ENCODE measurements around the gene DNAH6.
A peak's percentile ranks its signal among the peaks of the same experiment; 100 is the strongest.
"Not testable (repeated sequence)": the region's sequence is repeated elsewhere in the genome, so short reads cannot be mapped to it uniquely, and the experiment has no call there.

DNAH6 gene

GRCh38 chr2:84839851-84840250 lies 323.6 kb downstream of the DNAH6 start:
- no peak for DNase-seq (ENCODE audit: low read depth)

GRCh38 chr2:84840306-84840705 lies 324.0 kb downstream of the DNAH6 start:
- DNase-seq (ENCODE audit: low read depth) = no peak

DNA sequence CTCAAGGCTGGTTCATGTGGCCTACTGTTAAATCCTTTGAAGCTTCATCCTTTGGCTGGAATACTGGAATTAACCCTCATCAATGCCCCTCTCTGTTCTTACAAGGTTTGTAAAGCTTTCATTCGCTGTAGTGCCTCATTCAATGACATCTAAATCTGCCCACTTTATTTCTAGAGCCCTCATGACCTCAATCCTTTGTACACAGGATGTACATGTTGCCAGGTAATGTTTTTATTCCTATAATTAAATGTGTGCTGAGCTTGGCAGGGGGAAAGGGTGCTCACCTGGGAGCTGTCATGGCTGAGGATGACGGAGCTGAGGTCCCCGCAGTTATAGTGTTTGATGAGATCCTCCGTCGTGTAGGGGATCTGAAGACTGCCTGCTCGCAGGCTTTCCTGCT lies 325.3 kb downstream of the DNAH6 start:
- DNase-seq (ENCODE audit: low read depth) = no peak

DNA sequence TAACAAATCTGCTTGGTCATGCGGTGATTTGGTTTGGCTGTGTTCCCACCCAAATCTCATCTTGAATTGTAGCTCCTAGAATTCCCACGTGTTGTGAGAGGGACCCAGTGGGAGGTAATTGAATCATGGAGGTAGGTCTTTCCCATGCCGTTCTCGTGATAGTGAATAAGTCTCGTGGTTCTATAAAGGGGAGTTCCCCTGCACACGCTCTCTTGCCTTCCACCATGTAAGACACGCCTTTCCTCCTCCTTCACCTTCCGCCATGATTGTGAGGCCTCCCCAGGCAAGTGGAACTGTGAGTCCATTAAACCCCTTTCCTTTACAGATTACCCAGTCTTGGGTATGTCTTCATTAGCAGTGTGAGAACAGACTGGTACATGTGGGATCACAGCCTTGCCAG lies 327.8 kb downstream of the DNAH6 start:
- DNase-seq (ENCODE audit: low read depth) = no peak

- DNase-seq (ENCODE audit: low read depth) = peak; percentile 20
Measured at GRCh38 chr2:84846041-84846663, 329.9 kb downstream of the DNAH6 start.

GRCh38 chr2:84846741-84847142 lies 330.4 kb downstream of the DNAH6 start:
- DNase-seq (ENCODE audit: low read depth) = no peak

- DNase-seq (ENCODE audit: low read depth) = no peak
Measured at GRCh38 chr2:84847326-84848050, 331.2 kb downstream of the DNAH6 start.

DNA sequence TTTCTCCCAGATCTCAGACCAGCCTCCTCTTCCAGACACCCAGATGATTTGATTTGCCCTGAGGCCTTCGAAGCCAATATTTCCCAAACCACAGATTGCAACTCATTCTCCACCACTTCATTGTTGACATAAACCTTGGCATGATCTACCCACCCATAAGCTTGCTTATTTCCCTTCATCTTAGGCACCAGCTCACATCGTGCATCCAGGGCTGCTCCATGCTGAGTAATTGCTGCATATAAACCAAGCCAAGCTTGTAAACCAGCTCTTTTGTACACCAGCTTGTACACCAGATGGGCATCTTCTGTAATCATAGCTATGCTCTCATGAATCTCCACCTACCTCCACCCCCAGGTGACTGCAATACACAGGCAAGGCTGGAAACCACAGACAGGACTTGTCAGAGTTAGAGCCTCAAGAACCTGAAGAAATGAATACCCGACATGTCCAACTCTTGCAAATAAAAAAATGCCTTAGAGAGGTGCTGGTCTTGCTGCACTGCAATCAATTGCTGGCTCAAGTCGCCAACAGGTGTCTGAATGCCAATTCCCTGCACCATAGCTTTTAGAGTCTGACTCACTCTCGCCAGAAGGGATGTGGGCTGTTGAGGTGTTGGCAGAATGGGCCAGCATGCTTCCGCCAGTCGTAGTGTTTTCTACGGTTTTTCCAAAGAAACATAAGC lies 333.1 kb downstream of the DNAH6 start:
- DNase-seq (ENCODE audit: low read depth) = peak; percentile 31

DNA sequence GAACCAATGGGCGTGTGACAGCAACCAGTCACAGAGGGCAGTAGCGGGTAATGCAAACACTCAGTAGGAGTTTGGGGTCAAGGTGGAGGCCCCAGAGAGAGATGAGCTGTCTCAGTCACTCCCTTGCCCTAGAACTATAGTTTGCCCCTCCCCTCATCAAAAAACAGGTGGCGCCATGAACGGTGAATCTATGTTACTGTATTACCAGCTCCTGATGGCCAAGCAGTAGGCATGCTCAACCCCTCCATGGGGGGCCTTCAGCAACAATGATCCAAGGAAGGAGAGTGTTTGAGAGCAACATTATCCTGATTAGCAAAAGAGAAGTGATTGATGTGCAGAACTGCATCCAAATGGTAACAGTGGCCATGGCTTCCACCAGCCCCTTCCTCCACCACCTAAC lies 334.2 kb downstream of the DNAH6 start:
- no peak for DNase-seq (ENCODE audit: low read depth)

DNA sequence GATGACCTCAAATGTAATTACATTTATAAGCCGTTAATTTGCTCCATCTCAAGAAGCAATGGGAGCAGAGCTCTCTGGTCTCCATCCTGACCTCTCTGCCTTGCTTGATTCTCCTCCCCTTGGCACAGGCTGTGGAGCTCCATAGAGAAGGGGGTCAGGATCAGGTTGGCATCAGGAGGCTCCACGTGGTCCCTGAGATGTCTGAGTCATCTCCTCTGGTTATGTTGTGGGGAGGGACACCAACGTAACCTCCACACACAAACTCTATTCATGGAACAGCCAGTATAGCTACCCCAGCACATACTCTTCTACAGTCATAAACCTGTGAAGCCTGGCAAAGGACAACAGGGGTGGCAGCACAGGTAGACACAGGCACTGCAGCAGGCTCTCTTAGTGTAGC lies 335.6 kb downstream of the DNAH6 start:
- DNase-seq (ENCODE audit: low read depth) = no peak

DNA sequence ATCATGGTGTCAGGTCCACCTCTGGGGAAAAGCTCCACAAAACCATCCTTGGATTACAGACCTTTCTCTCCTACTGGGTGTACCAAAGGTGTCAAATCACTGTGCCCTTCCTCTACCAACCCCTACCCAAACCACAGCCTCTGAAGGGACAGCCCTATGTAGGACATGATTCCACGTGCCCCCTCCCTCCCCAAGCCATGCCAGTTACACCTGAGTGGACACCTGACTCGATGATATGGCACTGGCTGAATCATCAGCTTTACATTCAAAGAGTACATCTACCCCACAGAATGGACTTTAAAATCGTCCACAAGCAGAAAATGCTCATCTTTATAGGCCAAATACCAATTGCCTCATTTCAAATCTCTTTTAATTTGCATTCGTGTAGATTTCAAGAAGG lies 338.6 kb downstream of the DNAH6 start:
- DNase-seq (ENCODE audit: low read depth) = no peak

GRCh38 chr2:84855731-84856130 lies 339.4 kb downstream of the DNAH6 start:
- no peak for DNase-seq (ENCODE audit: low read depth)

- no peak for DNase-seq (ENCODE audit: low read depth)
Measured at GRCh38 chr2:84856787-84857186, 340.5 kb downstream of the DNAH6 start.

DNA sequence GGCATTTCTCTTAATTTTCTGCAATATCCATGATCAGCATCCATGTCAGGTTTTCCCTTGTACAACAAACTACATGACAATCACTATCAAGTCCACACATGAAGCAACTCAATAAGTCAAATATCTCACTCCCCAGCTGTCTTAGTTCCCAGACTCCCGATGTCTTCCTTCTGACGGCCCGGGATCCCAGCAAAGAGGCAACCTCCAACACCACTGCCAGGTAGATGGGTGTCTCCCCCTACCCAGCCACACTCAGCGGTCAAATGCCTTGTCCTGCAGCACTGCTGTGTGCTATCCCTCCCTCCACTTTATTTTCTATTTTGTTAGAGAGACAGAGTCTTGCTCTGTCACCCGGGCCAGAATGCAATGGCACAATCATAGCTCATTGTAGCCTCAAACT lies 341.3 kb downstream of the DNAH6 start:
- DNase-seq (ENCODE audit: low read depth) = no peak

GRCh38 chr2:84858123-84858522 lies 341.8 kb downstream of the DNAH6 start:
- DNase-seq (ENCODE audit: low read depth) = no peak

DNA sequence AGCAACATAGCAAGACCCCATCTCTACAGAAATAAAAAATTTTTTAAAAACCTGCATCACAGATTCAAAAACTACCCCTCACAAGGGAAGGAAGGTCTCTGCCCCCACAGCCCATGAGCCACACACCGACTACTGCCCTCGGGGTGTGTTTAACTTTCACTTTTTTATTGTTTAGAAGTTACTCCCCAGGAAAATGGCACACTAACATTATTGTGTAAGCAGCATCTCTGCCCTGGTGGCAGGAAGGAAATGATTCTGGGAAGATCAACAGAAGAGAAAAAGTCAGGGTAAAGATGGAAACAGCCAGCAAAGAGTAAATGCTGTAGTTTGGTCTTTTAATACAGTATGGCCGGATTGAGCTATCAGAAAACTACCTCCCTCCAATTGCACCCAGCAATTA lies 342.6 kb downstream of the DNAH6 start:
- no peak for DNase-seq (ENCODE audit: low read depth)

GRCh38 chr2:84861539-84861938 lies 345.2 kb downstream of the DNAH6 start:
- no peak for DNase-seq (ENCODE audit: low read depth)

- no peak for DNase-seq (ENCODE audit: low read depth)
Measured at GRCh38 chr2:84862006-84862405, 345.7 kb downstream of the DNAH6 start.

- DNase-seq (ENCODE audit: low read depth) = no peak
Measured at GRCh38 chr2:84865181-84865783, 349.0 kb downstream of the DNAH6 start.

GRCh38 chr2:84866122-84866521 lies 349.8 kb downstream of the DNAH6 start:
- DNase-seq (ENCODE audit: low read depth) = no peak

- DNase-seq (ENCODE audit: low read depth) = not testable (repeated sequence)
Measured at GRCh38 chr2:84868327-84868726, 352.0 kb downstream of the DNAH6 start.

Data from activated gamma-delta T cell treated with anti-CD3 and anti-CD28 coated beads, Interleukin-2, amount 50 U/mL, for 16 hours (primary cell).